HG03342 (cell line): ENCODE results near the gene NOTCH4.
"Not testable (repeated sequence)": the region's sequence is repeated elsewhere in the genome, so short reads cannot be mapped to it uniquely, and the experiment has no call there.

Experiments
- ATAC-seq: cut with Tn5 transposase; IDR thresholded peaks from one replicate; pipeline ENCODE4 v1.9.1; 2021; ENCODE audit warnings: mild to moderate bottlenecking, moderate library complexity; ENCODE audit not compliant: unreplicated experiment

The NOTCH4 gene

DNA sequence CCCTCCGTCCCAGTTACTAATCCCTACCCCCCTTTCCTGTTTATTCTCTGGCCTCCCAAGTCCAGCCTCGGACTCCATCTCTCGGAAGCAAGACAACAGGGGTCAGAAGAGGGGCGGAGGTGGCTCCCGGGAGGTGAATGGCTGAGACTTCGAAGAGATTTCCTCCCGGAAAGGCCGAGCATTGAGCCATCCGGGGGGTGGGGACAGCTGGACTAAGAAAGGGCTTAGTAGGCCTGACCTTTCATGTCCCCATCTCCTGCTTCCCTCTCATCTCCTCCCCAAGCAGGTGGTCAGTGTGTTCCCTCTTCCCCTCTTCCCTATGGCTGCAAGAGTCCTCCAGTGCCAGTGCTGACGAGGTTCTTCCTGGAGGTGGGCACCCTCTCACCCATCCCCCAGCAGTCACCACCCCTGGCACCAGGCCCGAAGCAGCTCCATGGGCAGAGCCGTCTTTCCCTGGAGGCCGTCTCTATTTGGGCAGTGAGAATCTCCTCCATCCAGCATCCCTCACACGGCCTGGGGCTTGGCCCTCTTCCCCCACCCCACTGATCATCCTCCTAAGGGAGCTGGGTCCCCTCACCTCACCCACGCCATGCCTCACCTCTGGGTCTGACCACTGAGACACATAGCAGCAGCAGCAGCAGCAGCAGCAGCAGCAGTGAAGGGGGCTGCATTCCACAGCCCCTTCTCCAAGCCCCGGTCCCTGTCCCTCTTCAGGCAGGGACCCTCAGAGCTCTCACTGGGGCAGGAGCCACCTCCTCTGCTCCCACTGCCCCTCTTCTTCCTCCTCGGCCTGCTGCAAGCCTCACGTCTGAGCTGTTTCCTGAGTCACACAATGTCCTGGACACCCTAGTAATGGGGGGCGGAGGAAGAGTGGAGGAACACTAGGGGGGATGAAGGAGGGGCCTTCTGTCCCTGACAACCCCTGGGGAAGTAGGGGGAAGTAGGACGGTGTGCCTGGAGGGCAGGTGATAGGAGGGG lies at the start of gene NOTCH4:
Gene NOTCH4 (minus strand): TSS at position 810 of the 978 bp plus-strand sequence. CDS start 139 bp downstream, at position 671.
- no peak for ATAC-seq

DNA sequence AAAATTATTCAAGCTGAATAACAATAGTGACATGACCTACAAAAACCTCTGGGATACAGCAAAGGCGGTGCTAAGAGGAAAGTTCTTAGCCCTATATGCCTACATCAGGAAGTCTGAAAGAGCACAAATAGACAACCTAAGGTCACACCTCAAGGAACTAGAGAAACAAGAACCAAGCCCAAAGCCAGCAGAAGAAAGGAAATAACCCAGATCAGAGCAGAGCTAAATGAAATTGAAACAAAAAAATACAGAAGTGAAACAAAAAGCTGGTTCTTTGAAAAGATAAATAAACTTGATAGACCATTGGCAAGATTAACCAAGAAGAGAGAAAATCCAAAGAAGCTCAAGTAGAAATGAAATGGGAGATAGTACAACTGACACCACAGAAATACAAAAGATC lies 47.6 kb upstream of the NOTCH4 start:
- ATAC-seq: no peak

DNA sequence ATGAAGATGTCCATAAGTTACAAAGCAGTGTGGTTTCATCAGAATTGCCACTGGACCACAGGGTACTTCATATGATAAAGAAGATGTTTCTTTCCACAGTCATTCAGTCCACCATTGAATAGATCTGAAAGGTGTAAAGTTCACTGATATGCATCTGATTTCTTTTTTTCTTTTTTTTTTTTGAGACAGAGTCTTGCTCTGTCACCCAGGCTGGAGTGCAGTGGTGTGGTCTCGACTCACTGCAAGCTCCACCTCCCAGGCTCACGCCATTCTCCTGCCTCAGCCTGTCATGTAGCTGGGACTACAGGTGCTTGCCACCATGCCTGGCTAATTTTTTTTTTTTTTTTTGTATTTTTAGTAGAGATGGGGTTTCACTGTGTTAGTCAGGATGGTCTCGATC lies 44.6 kb upstream of the NOTCH4 start:
- ATAC-seq: not testable (repeated sequence)

GRCh38 chr6:32267035-32267434 lies 43.2 kb upstream of the NOTCH4 start:
- no peak for ATAC-seq

DNA sequence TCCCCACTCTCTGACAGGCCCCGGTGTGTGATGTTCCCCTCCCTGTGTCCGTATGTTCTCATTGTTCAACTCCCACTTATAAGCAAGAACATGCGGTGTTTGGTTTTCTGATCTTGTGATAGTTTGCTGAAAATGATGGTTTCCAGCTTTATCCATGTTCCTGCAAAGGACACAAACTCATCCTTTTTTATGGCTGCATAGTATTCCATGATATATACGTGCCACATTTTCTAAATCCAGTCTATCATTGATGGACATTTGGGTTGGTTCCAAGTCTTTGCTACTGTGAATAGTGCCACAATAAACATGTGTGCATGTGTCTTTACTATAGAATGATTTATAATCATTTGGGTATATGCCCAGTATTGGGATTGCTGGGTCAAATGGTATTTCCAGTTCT lies 33.4 kb upstream of the NOTCH4 start:
- not testable (repeated sequence) for ATAC-seq

- ATAC-seq: no peak
Measured at GRCh38 chr6:32255199-32256153, 31.6 kb upstream of the NOTCH4 start.

GRCh38 chr6:32254761-32255198 lies 30.9 kb upstream of the NOTCH4 start:
- no peak for ATAC-seq

- ATAC-seq: no peak
Measured at GRCh38 chr6:32252331-32253009, 28.6 kb upstream of the NOTCH4 start.

DNA sequence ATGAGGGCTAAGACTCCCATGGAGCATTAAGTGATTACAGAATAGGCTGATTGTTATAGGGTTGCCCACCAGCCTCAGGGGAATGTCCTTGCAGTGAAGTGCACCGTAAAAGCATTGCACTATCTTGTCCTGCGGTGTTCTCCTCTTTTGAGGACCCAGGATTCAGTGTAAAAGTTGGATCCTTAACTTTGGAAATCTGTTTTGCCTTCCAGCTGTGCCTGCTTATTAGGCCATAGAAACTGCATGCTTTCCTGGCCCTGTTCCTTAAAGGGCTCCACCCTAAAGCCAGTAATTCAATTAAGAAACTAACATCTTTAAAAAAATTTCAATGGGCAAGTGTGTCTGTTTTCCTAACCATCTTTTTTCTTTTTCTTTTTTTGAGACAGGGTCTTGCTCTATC lies 25.4 kb upstream of the NOTCH4 start:
- no peak for ATAC-seq

DNA sequence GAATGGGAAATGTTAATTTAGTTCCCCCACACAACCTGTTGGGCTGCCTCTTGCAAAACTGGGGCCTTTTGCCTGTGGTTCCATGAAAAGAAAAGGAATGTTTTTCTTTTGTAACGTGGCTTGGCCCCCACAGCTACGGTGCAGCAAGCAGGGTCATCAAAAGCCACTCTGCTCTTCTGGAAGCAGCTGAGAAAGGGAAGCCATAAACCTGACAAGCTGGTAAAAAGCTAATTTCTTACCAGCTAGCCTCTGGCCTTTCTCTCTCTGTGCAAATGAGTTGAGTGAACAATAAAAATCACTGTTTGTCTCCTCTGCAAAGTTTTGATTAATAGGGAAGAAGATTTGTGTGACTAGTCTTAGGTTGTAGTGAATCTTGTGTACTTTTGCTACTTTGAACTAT lies 23.5 kb upstream of the NOTCH4 start:
- ATAC-seq: no peak

GRCh38 chr6:32244946-32245398 lies 21.1 kb upstream of the NOTCH4 start:
- no peak for ATAC-seq

GRCh38 chr6:32244270-32244669 lies 20.4 kb upstream of the NOTCH4 start:
- no peak for ATAC-seq

DNA sequence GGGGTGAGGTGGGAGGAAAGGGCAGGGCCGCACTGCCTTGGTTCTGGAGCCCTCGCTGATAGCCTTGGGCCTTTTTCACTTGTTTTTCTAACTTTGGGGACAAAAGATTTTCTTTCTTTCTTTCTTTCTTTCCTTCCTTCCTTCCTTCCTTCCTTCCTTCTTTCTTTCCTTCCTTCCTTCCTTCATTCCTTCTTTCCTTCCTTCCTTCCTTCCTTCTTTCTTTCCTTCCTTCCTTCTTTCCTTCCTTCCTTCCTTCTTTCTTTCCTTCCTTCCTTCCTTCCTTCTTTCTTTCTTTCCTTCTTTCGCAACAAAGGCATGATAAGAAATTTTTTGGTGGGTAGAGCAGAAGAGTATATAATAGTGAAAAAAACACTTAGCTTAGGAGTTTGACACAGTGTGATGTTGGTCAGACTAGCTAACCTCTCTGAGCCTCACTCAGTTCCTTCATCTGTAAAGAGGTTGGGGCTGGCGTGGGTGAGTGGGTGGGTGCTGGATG lies 18.5 kb upstream of the NOTCH4 start:
- not testable (repeated sequence) for ATAC-seq

GRCh38 chr6:32240686-32241085 lies 16.8 kb upstream of the NOTCH4 start:
- ATAC-seq: no peak

GRCh38 chr6:32239462-32239861 lies 15.6 kb upstream of the NOTCH4 start:
- no peak for ATAC-seq

DNA sequence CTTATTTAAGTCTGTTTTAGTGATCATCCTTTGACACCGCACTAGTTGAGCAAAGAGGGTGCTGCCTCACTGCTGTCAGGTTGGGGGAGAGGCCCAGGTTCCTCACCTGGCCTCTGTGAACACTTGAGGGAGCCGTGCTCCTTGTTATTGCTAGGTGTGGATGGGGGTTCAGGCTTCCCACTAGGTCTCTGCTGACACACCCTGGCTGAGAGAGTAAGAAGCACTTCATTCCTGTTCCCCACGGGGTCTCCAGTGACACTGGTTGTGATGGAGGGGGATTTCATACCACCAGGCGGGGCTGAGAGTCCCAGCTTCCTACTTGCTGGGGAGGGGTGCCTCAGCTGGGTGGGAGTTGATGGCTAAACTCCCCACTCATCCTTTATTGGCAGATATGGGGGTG lies 11.1 kb upstream of the NOTCH4 start:
- no peak for ATAC-seq

DNA sequence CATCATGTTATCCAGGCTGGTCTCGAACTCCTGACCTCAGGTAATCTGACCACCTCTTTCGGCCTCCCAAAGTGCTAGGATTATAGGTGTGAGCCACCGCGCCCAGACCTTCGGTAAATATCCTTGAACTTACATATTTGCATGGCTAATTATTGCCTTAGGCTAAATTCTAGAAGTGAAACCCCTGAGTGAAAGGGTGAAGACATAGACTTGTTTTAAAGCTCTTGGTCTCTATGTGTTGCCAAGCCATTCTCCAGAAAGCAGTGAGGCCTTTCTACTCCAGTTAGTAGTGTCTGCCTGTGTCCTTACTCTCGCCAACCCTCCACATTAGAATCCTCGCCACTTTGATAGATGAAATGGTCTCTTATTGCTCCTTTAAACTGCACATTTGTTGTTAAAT lies 2.6 kb upstream of the NOTCH4 start:
- ATAC-seq: no peak

DNA sequence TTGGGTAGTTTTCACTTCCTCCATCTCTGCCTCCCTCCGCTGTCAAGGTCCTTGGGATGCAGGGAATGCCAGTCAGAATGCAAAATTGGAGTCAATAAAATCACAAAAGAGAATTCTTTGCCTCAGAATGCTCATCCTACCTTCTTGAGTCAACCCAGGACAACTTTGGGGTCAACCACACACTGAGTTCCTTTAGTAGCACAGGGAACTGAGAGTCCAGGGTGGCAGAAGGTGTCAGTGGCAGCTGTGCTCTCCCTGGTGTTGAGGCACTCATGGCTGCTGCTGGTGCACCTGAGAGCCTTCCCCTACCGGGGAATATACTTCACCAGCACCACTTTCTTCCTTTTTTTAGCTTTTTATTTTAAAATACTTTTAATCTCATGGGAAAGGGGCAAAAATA lies 829 bp upstream of the NOTCH4 start:
- ATAC-seq: no peak

- no peak for ATAC-seq
Measured at GRCh38 chr6:32222333-32223230, 1.3 kb downstream of the NOTCH4 start.

GRCh38 chr6:32220021-32220420 lies 3.8 kb downstream of the NOTCH4 start:
- ATAC-seq: no peak
